Stomach (tissue), 9 donors: ENCODE data around the gene SUPT4H1. TPM values are rescaled to one million over a fixed set of nuclear protein-coding genes. Genes with fewer than 3 reads are reported as not detected.
A peak's percentile ranks its signal among the peaks of the same experiment; 100 is the strongest.

ENCODE experiments used
- DNase-seq, 2 donors: peaks; one replicate each; pipeline versions ENCODE4 v3.0.0 to v3.0.0-alpha.2; 2013 to 2019
- H3K27ac ChIP-seq, 5 donors: fragments of 200-600 bp in 4 of 5; sonication (generic) in 4 of 5; one replicate each; pipeline ENCODE4 v1.5.1; 2013 to 2019; ENCODE audit warnings: mild to moderate bottlenecking in 1 of 5, moderate library complexity in 1 of 5
- H3K27me3 ChIP-seq, 3 donors: fragments of 200-600 bp; sonication (generic); one replicate each; pipeline ENCODE4 v1.5.1; 2017 to 2019; ENCODE audit warnings: mixed run types in 1 of 3
- H3K36me3 ChIP-seq, 4 donors: fragments of 200-600 bp; sonication (generic); 1 replicate in 3 of 4; 2 replicates in 1 of 4; pipeline ENCODE4 v1.5.1; 2016 to 2019
- H3K4me1 ChIP-seq, 4 donors: fragments of 200-600 bp; sonication (generic); one replicate each; pipeline ENCODE4 v1.5.1; 2016 to 2019
- H3K4me3 ChIP-seq, 4 donors: fragments of 200-600 bp; sonication (generic) in 3 of 4; one replicate each; pipeline ENCODE4 v1.5.1; 2016 to 2019; ENCODE audit warnings: mild to moderate bottlenecking in 1 of 4
- H3K9me3 ChIP-seq, 4 donors: fragments of 200-600 bp; sonication (generic); one replicate each; pipeline ENCODE4 v1.5.1; 2016 to 2019
- EP300 ChIP-seq: sonication (generic); formaldehyde crosslinking; IDR thresholded peaks from one replicate; pipeline ENCODE4 v1.6.1; 2017; ENCODE audit warnings: antibody characterized with exemption
- POLR2A ChIP-seq, 4 donors: fragments of 450-650 bp; IDR thresholded peaks; one replicate each; pipeline ENCODE4 v1.6.1; 2016; ENCODE audit warnings: antibody characterized with exemption in 4 of 4, control low read depth in 2 of 4, mild to moderate bottlenecking in 1 of 4, moderate library complexity in 1 of 4
- POLR2AphosphoS5 ChIP-seq, 3 donors: sonication (generic); formaldehyde crosslinking; IDR thresholded peaks; one replicate each; pipeline ENCODE4 v1.6.1; 2016; ENCODE audit warnings: antibody characterized with exemption in 3 of 3
- WGBS, 5 donors: extraction: QIAGEN DNeasy Blood & Tissue Kit in 3 of 5; methylation state at CpG; one replicate each; pipeline versions ENCODE4 v1.1.5 to v1.1.7; 2013 to 2018; 5-methylcytosine and 5-hydroxymethylcytosine counted together
- intact Hi-C: fragments of 100-400 bp; cut with DNase I; formaldehyde crosslinking; loops from one replicate; pipeline ENCODE4 v1.15.1; 2023; ENCODE audit warnings: low total_unique reads
- polyA plus RNA-seq, 3 donors: library from polyadenylated mRNA; stranded (reverse); fragments of 200-250 nt; gene quantifications; one replicate each; pipeline ENCODE4 v1.2.3, GENCODE V29; 2013
- total RNA-seq, 5 donors: library from RNA; depleted of rRNA; stranded (reverse); fragments of >200 nt; gene quantifications; one replicate each; pipeline versions ENCODE4 v1.1.0 to v1.2.3, GENCODE V29; 2014 to 2016
- TF ChIP-seq, protein P1 (sequence below), 7 experiments: fragments of 450-650 bp in 4 of 7; fragments of 200-600 bp in 3 of 7; sonication (generic) in 3 of 7; IDR thresholded peaks; one replicate each; pipeline ENCODE4 v1.5.1; 2016 to 2019; ENCODE audit warnings: antibody characterized with exemption in 7 of 7, control low read depth in 2 of 7, mild to moderate bottlenecking in 1 of 7
- donor health status: healthy with polysubstance abuse.
- donor health status: Bipolar disorder and iron deficiency.
- donor health status: healthy.

SUPT4H1 gene
- total and polyA plus RNA-seq, 8 donors: 6.7 to 80.9 (median 43.1) TPM

DNA sequence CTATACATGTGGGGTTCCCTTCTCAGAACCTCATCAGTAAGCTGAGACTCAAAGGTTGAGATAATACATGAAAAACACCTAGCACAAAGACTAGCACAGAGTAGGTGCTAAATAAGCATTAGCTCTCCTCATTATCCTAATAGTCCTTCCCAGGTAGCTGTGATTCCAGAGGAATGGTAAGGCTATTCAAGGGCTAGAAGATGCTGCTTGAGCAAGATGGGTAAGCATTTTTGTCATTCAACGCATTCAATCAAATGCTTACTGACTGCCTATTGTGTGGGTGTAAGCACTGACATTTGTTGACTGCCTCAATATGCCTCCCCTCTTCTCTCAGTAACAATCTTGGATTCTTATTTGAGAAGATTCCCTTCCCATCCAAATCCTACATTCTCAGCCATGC is 4.0 kb downstream of the SUPT4H1 start:
- H3K27ac ChIP-seq: no peak overlapping the region
- TF ChIP-seq POLR2AphosphoS5 (IDR thresholded peaks at IDR 0.05): no peak
- TF ChIP-seq POLR2A (IDR thresholded peaks at IDR 0.05): no peak
- TF ChIP-seq EP300: no peak
- TF ChIP-seq, protein P1, sequence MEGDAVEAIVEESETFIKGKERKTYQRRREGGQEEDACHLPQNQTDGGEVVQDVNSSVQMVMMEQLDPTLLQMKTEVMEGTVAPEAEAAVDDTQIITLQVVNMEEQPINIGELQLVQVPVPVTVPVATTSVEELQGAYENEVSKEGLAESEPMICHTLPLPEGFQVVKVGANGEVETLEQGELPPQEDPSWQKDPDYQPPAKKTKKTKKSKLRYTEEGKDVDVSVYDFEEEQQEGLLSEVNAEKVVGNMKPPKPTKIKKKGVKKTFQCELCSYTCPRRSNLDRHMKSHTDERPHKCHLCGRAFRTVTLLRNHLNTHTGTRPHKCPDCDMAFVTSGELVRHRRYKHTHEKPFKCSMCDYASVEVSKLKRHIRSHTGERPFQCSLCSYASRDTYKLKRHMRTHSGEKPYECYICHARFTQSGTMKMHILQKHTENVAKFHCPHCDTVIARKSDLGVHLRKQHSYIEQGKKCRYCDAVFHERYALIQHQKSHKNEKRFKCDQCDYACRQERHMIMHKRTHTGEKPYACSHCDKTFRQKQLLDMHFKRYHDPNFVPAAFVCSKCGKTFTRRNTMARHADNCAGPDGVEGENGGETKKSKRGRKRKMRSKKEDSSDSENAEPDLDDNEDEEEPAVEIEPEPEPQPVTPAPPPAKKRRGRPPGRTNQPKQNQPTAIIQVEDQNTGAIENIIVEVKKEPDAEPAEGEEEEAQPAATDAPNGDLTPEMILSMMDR (IDR thresholded peaks at IDR 0.05): no peak
- H3K36me3 ChIP-seq: peaks cover 56 to 78% (median 75%) of the 10 kb centered on the region in 4 donors
- 86 to 96% (median 91%) methylated on average over 1 of the region's 1 CpG for WGBS, 5 donors
- H3K27me3 ChIP-seq: no peaks in the 10 kb centered on the region
- H3K9me3 ChIP-seq: no peaks in the 10 kb centered on the region
- DNase-seq: no peak
- H3K4me3 ChIP-seq: no peak overlapping the region
- H3K4me1 ChIP-seq: peaks cover 8 to 49% (median 29%) of the 10 kb centered on the region in 4 donors
- intact Hi-C loops: no loop called here

DNA sequence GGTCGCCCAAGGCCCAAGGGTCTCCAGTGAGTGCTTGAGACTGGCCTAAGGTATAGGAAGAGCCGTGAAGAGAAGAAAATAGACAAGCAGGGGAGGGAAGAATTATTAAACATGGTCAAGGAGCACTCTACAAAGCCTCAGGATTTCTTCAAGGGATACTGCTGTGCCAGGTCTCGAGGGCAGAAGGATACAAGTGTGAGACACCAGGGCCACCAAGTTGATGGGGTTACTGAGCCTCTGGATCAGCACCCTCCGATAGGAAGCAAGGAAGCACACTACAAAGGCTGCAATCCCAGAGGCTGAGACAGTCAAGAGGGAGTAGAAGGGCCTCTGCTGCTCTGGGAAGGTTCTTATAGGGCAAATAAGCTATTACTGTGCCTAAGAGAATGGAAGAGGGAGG is 6.5 kb downstream of the SUPT4H1 start:
- Histone ChIP-seq H3K9me3 (no peaks in the 10 kb centered on the region), H3K27ac (no peak overlapping the region), H3K27me3 (no peaks in the 10 kb centered on the region), H3K36me3 (peaks cover 56 to 78% (median 72%) of the 10 kb centered on the region in 4 donors), H3K4me3 (no peak overlapping the region), H3K4me1 (peaks cover 0 to 41% (median 13%) of the 10 kb centered on the region in 4 donors)
- TF ChIP-seq POLR2AphosphoS5 (IDR thresholded peaks at IDR 0.05): no peak
- no peak for TF ChIP-seq EP300
- WGBS, 5 donors: 67 to 96% (median 88%) methylated on average over 4 of the region's 4 CpGs
- intact Hi-C loops: no loop called here
- no peak for DNase-seq

DNA sequence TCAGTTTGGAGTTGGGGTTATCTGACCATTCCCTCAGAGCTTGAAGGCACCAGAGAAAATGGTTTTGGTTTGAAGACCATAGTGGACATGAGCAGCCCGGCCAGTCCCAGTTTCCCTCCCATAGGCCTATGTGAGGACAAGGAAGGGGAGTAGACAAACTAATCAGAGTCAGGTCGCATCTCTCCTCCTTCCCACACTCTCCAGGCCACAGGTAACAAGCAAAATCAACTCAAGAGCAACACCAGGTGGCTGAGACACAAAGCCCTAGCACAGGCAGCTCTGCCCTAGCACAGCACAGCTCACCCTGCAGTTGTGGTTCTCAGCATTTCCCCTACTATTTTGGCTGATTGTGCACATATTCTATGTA is 7.2 kb downstream of the SUPT4H1 start:
- H3K36me3 ChIP-seq: peaks cover 50 to 70% (median 65%) of the 10 kb centered on the region in 4 donors
- intact Hi-C loops: no loop called here
- 42 to 66% (median 52%) methylated on average over 2 of the region's 2 CpGs for WGBS, 5 donors

DNA sequence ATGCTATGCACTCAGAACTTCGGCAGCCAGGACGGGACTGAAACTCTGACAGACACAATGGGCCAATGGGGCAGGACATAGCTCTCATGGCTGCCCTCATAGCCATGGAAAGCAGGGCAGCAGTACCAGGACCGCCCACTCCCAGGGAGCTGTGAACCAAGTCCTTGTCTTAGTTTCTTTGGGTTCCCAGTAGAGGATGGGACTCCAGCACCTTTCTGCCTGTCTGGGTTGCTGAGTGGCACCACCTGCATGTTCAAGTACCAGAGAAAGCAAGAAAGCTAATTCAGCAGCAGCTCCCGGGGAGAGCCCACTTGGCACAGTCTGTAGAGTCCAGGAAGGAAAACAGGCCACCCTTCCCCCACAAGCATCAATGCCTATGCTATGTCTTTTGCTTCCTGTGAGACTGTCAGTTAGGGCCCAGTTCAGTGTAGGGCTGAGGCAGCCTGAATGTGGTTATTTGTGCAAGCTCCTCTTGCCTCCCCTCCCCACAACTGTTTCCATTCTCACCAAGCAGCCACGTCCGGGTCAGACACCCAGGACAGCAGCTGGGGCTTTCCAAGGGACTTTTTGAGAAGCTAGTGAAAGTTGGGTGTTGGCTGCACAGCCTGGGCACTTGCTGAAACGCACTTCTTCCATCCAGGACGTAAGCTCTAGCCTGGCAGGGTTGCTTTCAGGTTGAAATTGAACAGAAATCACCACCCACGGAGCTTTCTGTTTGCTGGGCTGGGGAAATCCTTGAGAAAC is 7.8 kb downstream of the SUPT4H1 start:
- peaks cover 0 to 40% (median 12%) of the 10 kb centered on the region in 4 donors for H3K4me1 ChIP-seq

More for the DNA sequence above, 7.2 kb downstream of the SUPT4H1 start:
- peak overlapping the region in 2 of 5 donors; percentile 67 to 70 for H3K27ac ChIP-seq
- no peaks in the 10 kb centered on the region for H3K9me3 ChIP-seq
- H3K4me3 ChIP-seq: peak overlapping the region in 2 of 4 donors; percentile 7 to 22
- H3K4me1 ChIP-seq: peaks cover 0 to 40% (median 10%) of the 10 kb centered on the region in 4 donors
- TF ChIP-seq POLR2A (IDR thresholded peaks at IDR 0.05): no peak
- TF ChIP-seq POLR2AphosphoS5 (IDR thresholded peaks at IDR 0.05): no peak
- TF ChIP-seq EP300: no peak
- TF ChIP-seq, protein P1 (IDR thresholded peaks at IDR 0.05): no peak
- peak in 1 of 2 donors; percentile 56 for DNase-seq
- H3K27me3 ChIP-seq: no peaks in the 10 kb centered on the region

More for the DNA sequence above, 7.8 kb downstream of the SUPT4H1 start:
- TF ChIP-seq, protein P1 (IDR thresholded peaks at IDR 0.05): no peak
- TF ChIP-seq POLR2A (IDR thresholded peaks at IDR 0.05): no peak
- TF ChIP-seq POLR2AphosphoS5 (IDR thresholded peaks at IDR 0.05): peak in 1 of 3 donors; percentile 49
- Histone ChIP-seq H3K27ac (peak overlapping the region in 4 of 5 donors; percentile 5 to 70 (median 56)), H3K4me3 (peak overlapping the region in 2 of 4 donors; percentile 7 to 22), H3K9me3 (no peaks in the 10 kb centered on the region), H3K36me3 (peaks cover 44 to 65% (median 59%) of the 10 kb centered on the region in 4 donors), H3K27me3 (no peaks in the 10 kb centered on the region)
- 27 to 58% (median 47%) methylated on average over 8 to 9 of the region's 9 CpGs for WGBS, 5 donors
- DNase-seq: peak; percentile 53 to 84
- intact Hi-C loops: no loop called here
